Pons (tissue), 1 donor: ENCODE results near the gene RPL32.
A peak's percentile ranks its signal among the peaks of the same experiment; 100 is the strongest.

Source experiments
- DNase-seq: peaks from one replicate; pipeline ENCODE4 v3.0.0-alpha.2; 2016; ENCODE audit warnings: low spot score

RPL32 gene

GRCh38 chr3:12832350-12833221 is 8.8 kb downstream of the RPL32 start:
- no peak for DNase-seq

- no peak for DNase-seq
Measured at GRCh38 chr3:12831301-12831866, 10.0 kb downstream of the RPL32 start.

GRCh38 chr3:12830785-12831156 is 10.6 kb downstream of the RPL32 start:
- DNase-seq, result no peak

GRCh38 chr3:12829886-12830784 is 11.2 kb downstream of the RPL32 start:
- DNase-seq, result no peak

GRCh38 chr3:12829404-12829803 is 12.0 kb downstream of the RPL32 start:
- no peak for DNase-seq

GRCh38 chr3:12828751-12829150 is 12.6 kb downstream of the RPL32 start:
- no peak for DNase-seq

GRCh38 chr3:12825156-12825555 is 16.2 kb downstream of the RPL32 start:
- DNase-seq, result no peak

GRCh38 chr3:12824299-12824698 is 17.1 kb downstream of the RPL32 start:
- DNase-seq, result no peak

- DNase-seq, result no peak
Measured at GRCh38 chr3:12822725-12823373, 18.5 kb downstream of the RPL32 start.

GRCh38 chr3:12818773-12819172 is 22.6 kb downstream of the RPL32 start:
- DNase-seq, result no peak

GRCh38 chr3:12818273-12818672 is 23.1 kb downstream of the RPL32 start:
- DNase-seq, result no peak

- no peak for DNase-seq
Measured at GRCh38 chr3:12817343-12817710, 24.0 kb downstream of the RPL32 start.

GRCh38 chr3:12816521-12817342 is 24.6 kb downstream of the RPL32 start:
- no peak for DNase-seq

- DNase-seq, result no peak
Measured at GRCh38 chr3:12815719-12816118, 25.6 kb downstream of the RPL32 start.

GRCh38 chr3:12815078-12815477 is 26.3 kb downstream of the RPL32 start:
- no peak for DNase-seq

- DNase-seq, result no peak
Measured at GRCh38 chr3:12813967-12814366, 27.4 kb downstream of the RPL32 start.

GRCh38 chr3:12812812-12813211 is 28.6 kb downstream of the RPL32 start:
- DNase-seq, result no peak

GRCh38 chr3:12810961-12811360 is 30.4 kb downstream of the RPL32 start:
- no peak for DNase-seq

- peak; percentile 97 for DNase-seq
Measured at GRCh38 chr3:12810013-12810780, 31.2 kb downstream of the RPL32 start.

- no peak for DNase-seq
Measured at GRCh38 chr3:12809435-12809834, 31.9 kb downstream of the RPL32 start.

GRCh38 chr3:12809001-12809400 is 32.4 kb downstream of the RPL32 start:
- no peak for DNase-seq
